Kidney epithelial cell (primary cell): Measurements from ENCODE around the gene CYBRD1. TPM values are rescaled to one million over a fixed set of nuclear protein-coding genes. Genes with fewer than 3 reads are reported as not detected.

Experiments used
- DNase-seq: peaks from one replicate; pipeline ENCODE4 v3.0.0-alpha.2; 2010; ENCODE audit warnings: low read depth
- H3K27me3 ChIP-seq: 2 replicates; pipeline ENCODE4 v1.6.0; 2011; ENCODE audit warnings: low read length; ENCODE audit not compliant: control insufficient read depth, insufficient read depth
- H3K36me3 ChIP-seq: 2 replicates; pipeline ENCODE4 v1.5.1; 2011; ENCODE audit warnings: low read length; ENCODE audit not compliant: control insufficient read depth, insufficient read depth
- H3K4me3 ChIP-seq: 2 replicates; pipeline ENCODE4 v1.5.1; 2011; ENCODE audit warnings: low read depth, mild to moderate bottlenecking, control low read depth, low read length
- CTCF ChIP-seq: IDR thresholded peaks from 2 replicates; pipeline ENCODE4 v1.5.1; 2011; ENCODE audit warnings: mild to moderate bottlenecking, moderate library complexity, low read length, control low read depth, inconsistent platforms; ENCODE audit not compliant: insufficient read depth, poor library complexity, severe bottlenecking
- total RNA-seq: library from RNA; depleted of rRNA; stranded (reverse); fragments of >200 nt; gene quantifications from 2 replicates; pipeline ENCODE4 v1.2.3, GENCODE V29; 2015

Gene CYBRD1
- total RNA-seq, 1 donor from 2014 or later, result 6.8 TPM

GRCh38 chr2:171482308-171482707 lies 40.0 kb upstream of the CYBRD1 start:
- no peak for TF ChIP-seq CTCF
- H3K27me3 ChIP-seq, result no peaks in the 10 kb centered on the region
- no peaks in the 10 kb centered on the region for H3K36me3 ChIP-seq
- DNase-seq, result no peak
- H3K4me3 ChIP-seq, result no peak overlapping the region

DNA sequence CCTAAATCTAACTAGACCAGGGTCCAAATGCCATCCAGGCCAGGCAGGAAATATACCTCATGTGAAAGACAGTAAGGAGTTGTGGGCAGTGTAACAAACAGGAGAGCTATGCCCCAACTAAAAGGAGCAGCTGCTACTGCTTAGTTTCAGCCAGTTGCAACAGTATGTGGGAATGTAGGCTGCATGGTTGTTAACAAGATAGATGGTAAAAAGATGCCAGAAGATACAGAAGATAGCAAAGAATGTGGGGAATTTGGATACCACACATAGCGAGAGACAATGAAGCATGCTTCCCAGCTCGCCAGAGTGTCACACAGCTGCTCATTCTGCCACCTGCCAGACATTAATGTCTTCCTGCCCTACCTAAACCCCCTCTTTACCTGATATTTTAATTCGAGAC lies 39.4 kb upstream of the CYBRD1 start:
- no peaks in the 10 kb centered on the region for H3K27me3 ChIP-seq
- no peaks in the 10 kb centered on the region for H3K36me3 ChIP-seq
- no peak for DNase-seq
- TF ChIP-seq CTCF, result no peak
- no peak overlapping the region for H3K4me3 ChIP-seq

DNA sequence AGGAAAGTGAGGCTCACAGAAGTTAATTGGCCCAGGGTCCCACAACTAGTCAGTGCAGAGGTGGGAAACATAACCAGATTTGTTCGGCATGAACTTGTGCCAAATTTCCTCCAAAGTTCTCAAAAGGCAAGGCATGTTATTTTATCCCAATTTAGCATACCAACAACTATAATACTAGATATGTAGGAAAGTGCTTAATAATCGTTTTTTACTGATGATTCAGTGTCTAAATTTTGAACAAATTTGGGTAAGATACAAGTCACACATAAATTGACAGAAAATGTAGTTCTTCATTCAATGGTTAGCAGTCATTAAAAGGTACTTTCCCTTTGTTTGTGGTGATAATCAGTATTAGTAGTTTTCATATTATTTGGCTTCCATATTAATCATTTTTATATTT lies 38.5 kb upstream of the CYBRD1 start:
- DNase-seq, result no peak
- Histone ChIP-seq H3K27me3 (no peaks in the 10 kb centered on the region), H3K36me3 (no peaks in the 10 kb centered on the region), H3K4me3 (no peak overlapping the region)
- no peak for TF ChIP-seq CTCF

GRCh38 chr2:171485116-171485515 lies 37.2 kb upstream of the CYBRD1 start:
- no peaks in the 10 kb centered on the region for H3K27me3 ChIP-seq
- no peak for DNase-seq
- no peak overlapping the region for H3K4me3 ChIP-seq
- TF ChIP-seq CTCF, result no peak
- no peaks in the 10 kb centered on the region for H3K36me3 ChIP-seq

- Histone ChIP-seq H3K27me3 (no peaks in the 10 kb centered on the region), H3K4me3 (no peak overlapping the region), H3K36me3 (no peaks in the 10 kb centered on the region)
- no peak for DNase-seq
- TF ChIP-seq CTCF, result no peak
Observed at GRCh38 chr2:171487201-171487600, 35.1 kb upstream of the CYBRD1 start.

DNA sequence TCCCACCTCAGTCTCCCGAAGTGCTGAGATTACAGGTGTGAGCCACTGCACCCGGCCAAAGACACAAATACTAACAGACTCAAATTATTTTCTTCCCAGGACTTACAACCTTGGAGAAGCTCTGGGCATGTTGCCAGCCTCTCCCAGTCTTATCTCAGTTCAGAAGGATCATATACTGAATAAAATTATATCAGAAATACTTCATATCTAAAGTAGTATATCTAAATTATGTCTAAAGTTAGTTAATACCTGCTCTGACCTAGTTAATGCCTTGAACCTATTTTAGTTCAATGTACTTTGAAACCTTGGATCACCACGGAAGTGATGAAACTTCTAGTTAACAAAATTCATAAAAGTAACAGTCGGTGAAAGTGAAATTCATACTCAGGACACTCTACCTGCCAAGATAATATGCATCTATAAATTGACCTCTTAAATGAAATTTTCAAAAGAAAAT lies 34.4 kb upstream of the CYBRD1 start:
- no peak for DNase-seq
- Histone ChIP-seq H3K36me3 (no peaks in the 10 kb centered on the region), H3K27me3 (no peaks in the 10 kb centered on the region), H3K4me3 (no peak overlapping the region)
- no peak for TF ChIP-seq CTCF
